Fibroblast of mammary gland (primary cell): ENCODE data around the gene BUD31.

Experiments
- DNase-seq: peaks from one replicate; pipeline ENCODE4 v3.0.0-alpha.2; 2010; ENCODE audit warnings: low read depth
- H3K4me3 ChIP-seq: 2 replicates; pipeline ENCODE4 v1.5.1; 2011; ENCODE audit warnings: low read depth, mild to moderate bottlenecking, low read length, moderate library complexity; ENCODE audit not compliant: control insufficient read depth
- TF ChIP-seq, protein P1 (sequence below): conservative IDR thresholded peaks from 2 replicates; pipeline ENCODE4 v1.5.1; 2011; ENCODE audit warnings: low read depth, low read length, inconsistent platforms; ENCODE audit not compliant: control insufficient read depth, insufficient read depth

BUD31 gene

DNA sequence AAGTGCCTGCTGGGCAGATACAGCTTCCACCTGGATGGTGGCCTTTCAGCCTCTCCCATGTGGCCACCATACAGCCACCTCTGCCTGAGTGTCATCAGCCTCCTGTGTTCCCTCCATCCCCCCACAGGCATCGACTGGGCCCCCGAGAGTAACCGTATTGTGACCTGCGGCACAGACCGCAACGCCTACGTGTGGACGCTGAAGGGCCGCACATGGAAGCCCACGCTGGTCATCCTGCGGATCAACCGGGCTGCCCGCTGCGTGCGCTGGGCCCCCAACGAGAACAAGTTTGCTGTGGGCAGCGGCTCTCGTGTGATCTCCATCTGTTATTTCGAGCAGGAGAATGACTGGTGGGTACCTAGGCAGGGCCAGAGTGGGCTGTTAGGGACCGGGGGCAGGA is 20.9 kb upstream of the BUD31 start:
- no peak for DNase-seq
- TF ChIP-seq, protein P1, sequence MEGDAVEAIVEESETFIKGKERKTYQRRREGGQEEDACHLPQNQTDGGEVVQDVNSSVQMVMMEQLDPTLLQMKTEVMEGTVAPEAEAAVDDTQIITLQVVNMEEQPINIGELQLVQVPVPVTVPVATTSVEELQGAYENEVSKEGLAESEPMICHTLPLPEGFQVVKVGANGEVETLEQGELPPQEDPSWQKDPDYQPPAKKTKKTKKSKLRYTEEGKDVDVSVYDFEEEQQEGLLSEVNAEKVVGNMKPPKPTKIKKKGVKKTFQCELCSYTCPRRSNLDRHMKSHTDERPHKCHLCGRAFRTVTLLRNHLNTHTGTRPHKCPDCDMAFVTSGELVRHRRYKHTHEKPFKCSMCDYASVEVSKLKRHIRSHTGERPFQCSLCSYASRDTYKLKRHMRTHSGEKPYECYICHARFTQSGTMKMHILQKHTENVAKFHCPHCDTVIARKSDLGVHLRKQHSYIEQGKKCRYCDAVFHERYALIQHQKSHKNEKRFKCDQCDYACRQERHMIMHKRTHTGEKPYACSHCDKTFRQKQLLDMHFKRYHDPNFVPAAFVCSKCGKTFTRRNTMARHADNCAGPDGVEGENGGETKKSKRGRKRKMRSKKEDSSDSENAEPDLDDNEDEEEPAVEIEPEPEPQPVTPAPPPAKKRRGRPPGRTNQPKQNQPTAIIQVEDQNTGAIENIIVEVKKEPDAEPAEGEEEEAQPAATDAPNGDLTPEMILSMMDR: no peak
- H3K4me3 ChIP-seq: no peak overlapping the region

DNA sequence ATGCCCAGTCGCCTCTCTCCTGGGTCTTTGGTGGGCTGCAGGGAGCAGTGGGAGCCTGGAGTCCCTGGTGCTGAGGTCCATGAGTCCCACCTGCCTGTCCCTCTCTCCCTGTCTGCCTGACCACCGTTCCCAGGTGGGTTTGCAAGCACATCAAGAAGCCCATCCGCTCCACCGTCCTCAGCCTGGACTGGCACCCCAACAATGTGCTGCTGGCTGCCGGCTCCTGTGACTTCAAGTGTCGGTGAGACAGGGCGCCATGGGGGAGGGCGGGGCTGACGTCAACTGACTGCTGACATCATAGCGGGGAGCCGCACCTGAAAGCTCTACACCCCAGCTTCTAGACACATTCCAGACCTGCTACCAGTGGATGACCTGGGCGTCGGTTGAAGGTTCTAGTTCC is 19.0 kb upstream of the BUD31 start:
- H3K4me3 ChIP-seq: no peak overlapping the region
- no peak for DNase-seq
- TF ChIP-seq, protein P1: no peak

DNA sequence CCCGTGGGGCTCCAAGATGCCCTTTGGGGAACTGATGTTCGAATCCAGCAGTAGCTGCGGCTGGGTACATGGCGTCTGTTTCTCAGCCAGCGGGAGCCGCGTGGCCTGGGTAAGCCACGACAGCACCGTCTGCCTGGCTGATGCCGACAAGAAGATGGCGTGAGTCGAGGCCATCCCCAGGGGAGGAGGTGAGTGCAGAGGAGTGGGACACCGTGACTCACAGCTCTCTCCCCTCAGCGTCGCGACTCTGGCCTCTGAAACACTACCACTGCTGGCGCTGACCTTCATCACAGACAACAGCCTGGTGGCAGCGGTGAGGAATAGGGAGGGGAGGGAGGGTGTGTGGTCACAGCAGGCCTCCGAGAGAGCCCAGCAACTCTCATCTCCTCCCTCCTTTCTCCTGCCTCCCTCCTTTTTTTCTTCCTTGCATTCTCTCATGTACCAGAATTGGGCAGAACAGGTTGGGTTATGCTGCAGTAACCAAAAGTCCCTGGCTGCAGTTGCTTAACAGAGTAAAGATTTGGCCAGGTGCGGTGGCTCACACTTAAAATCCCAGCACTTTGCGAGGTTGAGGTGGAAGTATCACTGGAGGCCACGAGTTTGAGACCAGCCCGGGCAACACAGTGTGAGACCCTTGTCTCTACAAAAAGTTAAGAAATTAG is 17.7 kb upstream of the BUD31 start:
- DNase-seq: peak; percentile 31
- TF ChIP-seq, protein P1: no peak
- no peak overlapping the region for H3K4me3 ChIP-seq

DNA sequence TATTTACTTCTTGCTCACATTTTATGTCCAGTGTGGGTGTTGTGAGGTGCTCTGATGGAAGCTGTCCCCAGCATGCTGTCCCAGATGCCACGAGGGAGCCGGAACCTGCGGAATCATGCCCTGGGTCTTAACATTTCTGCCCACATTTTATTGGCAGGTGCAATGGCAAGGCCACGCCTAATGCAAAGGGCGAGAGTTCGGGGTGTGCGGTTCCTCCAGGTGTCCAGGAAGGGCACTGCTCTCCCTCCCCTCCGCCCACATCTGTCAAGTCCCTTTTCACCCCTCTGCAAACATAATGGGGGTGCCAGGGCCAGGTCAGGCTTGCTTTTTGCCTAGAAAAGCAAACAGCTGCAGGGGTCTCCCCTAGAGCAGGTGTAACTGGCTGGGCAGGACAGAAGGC is 16.7 kb upstream of the BUD31 start:
- TF ChIP-seq, protein P1: no peak
- no peak for DNase-seq
- no peak overlapping the region for H3K4me3 ChIP-seq

DNA sequence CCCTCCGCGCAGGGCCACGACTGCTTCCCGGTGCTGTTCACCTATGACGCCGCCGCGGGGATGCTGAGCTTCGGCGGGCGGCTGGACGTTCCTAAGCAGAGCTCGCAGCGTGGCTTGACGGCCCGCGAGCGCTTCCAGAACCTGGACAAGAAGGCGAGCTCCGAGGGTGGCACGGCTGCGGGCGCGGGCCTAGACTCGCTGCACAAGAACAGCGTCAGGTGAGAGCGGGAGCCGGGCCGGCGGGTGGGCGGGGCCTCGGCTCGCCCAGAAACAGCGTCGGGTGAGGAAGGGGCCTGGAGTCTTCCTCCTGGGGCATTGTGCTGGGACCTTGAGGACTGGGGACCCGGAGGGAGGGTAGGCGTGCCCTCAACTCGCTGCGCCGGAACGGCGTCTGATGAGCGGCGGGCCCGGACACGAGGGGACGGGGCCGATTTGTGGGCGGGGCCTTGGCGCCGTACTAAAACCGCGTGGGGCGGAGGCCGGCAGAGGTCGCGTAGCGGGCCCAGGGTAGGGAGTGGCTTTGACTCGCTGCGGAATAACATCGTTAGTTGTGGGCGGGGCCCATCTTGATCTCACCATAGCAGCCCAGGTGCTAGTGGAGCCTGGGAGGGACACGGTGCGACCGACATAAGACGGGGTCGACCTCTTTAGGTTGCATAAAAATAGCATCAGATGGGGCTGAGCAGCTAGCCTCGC is 16.0 kb upstream of the BUD31 start:
- H3K4me3 ChIP-seq: peak overlapping the region; percentile 7
- TF ChIP-seq, protein P1: no peak

DNA sequence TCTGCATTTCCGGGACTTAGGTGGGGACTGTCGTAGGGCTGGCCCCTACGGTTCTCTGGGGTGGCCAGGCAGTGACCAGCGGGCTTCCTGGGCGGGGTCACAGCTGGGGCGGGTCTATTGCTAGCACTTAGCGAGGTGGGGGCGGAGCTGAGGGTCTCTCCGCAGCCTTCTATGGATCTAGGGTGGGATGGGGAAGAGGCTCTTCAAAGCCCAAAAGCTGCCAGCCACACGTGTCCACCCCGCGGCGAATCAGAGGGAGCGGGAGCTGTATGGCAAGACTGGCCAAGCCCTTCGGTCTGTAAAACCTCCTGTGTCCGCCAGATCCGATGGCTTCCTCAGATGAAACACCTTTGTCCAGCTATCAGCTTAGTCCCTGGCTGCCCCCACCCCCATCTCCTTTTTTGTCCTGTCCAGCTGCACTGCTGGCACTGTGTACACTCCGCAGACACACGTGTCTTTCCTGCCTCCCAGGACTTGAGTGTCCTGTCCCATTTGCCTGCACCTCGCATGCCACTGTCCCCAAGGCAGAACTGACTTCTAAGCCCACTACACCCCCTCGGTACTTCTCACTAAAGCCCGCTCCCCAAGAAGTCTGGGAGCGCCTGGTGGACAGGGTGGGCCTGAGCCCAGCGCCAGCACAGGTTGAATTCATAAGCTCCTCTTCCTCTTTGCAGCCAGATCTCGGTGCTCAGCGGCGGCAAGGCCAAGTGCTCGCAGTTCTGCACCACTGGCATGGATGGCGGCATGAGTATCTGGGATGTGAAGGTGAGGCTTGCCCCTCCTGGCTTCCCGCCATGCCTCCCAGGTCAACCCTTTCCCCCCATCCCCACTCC is 15.2 kb upstream of the BUD31 start:
- no peak for DNase-seq
- no peak overlapping the region for H3K4me3 ChIP-seq
- TF ChIP-seq, protein P1: no peak

More for the DNA sequence above, 16.0 kb upstream of the BUD31 start:
- DNase-seq: peak; percentile 59
